Right renal pelvis (tissue), 4 donors: ENCODE data around the gene PLCB2. TPM values are rescaled to one million over a fixed set of nuclear protein-coding genes. Genes with fewer than 3 reads are reported as not detected.

Experiments
- DNase-seq, 4 donors: peaks; one replicate each; pipeline ENCODE4 v3.0.0-alpha.2; 2013; ENCODE audit warnings: low read depth in 4 of 4, low spot score in 3 of 4, missing footprints in 1 of 4
- polyA plus RNA-seq, 4 donors: library from polyadenylated mRNA; unstranded; fragments of 120-200 nt; gene quantifications; one replicate each; pipeline ENCODE4 v1.2.1, GENCODE V29; 2013; ENCODE audit not compliant: insufficient read length in 4 of 4

Gene PLCB2
- 10 to 100 TPM in 2 of 4 donors, 1 to 10 TPM in 2; 7.9 to 12.3 (median 10.3) TPM for polyA plus RNA-seq

GRCh38 chr15:40307421-40308211 is at the start of gene PLCB2:
TSS of gene PLCB2 (minus strand) at chr15:40307935. CDS start at chr15:40307672, 263 bp downstream.
- no peak for DNase-seq

GRCh38 chr15:40357246-40357645 is 49.5 kb upstream of the PLCB2 start:
- no peak for DNase-seq

- DNase-seq = no peak
Observed at GRCh38 chr15:40355976-40356585, 48.3 kb upstream of the PLCB2 start.

GRCh38 chr15:40354408-40355171 is 46.9 kb upstream of the PLCB2 start:
- no peak for DNase-seq

GRCh38 chr15:40353697-40354096 is 46.0 kb upstream of the PLCB2 start:
- no peak for DNase-seq

- DNase-seq = no peak
Observed at GRCh38 chr15:40352281-40352901, 44.7 kb upstream of the PLCB2 start.

GRCh38 chr15:40349163-40349562 is 41.4 kb upstream of the PLCB2 start:
- no peak for DNase-seq

GRCh38 chr15:40348474-40348870 is 40.7 kb upstream of the PLCB2 start:
- DNase-seq = no peak

- DNase-seq = no peak
Observed at GRCh38 chr15:40347559-40348473, 40.1 kb upstream of the PLCB2 start.

GRCh38 chr15:40346579-40347558 is 39.1 kb upstream of the PLCB2 start:
- DNase-seq = no peak

GRCh38 chr15:40345867-40346578 is 38.3 kb upstream of the PLCB2 start:
- no peak for DNase-seq

GRCh38 chr15:40345225-40345866 is 37.6 kb upstream of the PLCB2 start:
- DNase-seq = no peak

- no peak for DNase-seq
Observed at GRCh38 chr15:40344631-40345120, 36.9 kb upstream of the PLCB2 start.

- DNase-seq = no peak
Observed at GRCh38 chr15:40344217-40344616, 36.5 kb upstream of the PLCB2 start.

GRCh38 chr15:40343512-40343911 is 35.8 kb upstream of the PLCB2 start:
- DNase-seq = no peak

- no peak for DNase-seq
Observed at GRCh38 chr15:40342416-40343320, 34.9 kb upstream of the PLCB2 start.
